Endothelial cell of umbilical vein (primary cell): Measurements from ENCODE around the gene GPR183. TPM values are rescaled to one million over a fixed set of nuclear protein-coding genes. Genes with fewer than 3 reads are reported as not detected.
A peak's percentile ranks its signal among the peaks of the same experiment; 100 is the strongest.
"Not testable (repeated sequence)": the region's sequence is repeated elsewhere in the genome, so short reads cannot be mapped to it uniquely, and the experiment has no call there.

Experiments used
- BruUV-seq: library from RNA; stranded (reverse); fragments of 400-500 nt; replicated peaks from 2 replicates; lab custom pipeline; 2021; lab: Mats Ljungman, UMichigan
- CTCF ChIA-PET: fragments of 300-600, 350-600 bp; sonication (Branson Sonifier 250); formaldehyde crosslinking; loops from one replicate; lab custom pipeline; 2021; ENCODE audit warnings: antibody characterized with exemption, inconsistent platforms; lab: Charles Lee
- POLR2A ChIA-PET: fragments of 300-600, 350-600 bp; sonication (Branson Sonifier 250); formaldehyde crosslinking; loops from one replicate; lab custom pipeline; 2021; ENCODE audit warnings: antibody characterized with exemption, inconsistent platforms; lab: Charles Lee
- DNase-seq: peaks from one replicate; pipeline ENCODE4 v3.0.0-alpha.2; 2011; ENCODE audit warnings: low read depth, low spot score
- FAIRE-seq: peaks from 2 replicates; lab custom pipeline; 2011; peaks lifted over from hg19 to GRCh38; lab: Jason Lieb, UNC
- H2AFZ ChIP-seq: 2 replicates; pipeline ENCODE4 v1.6.0; 2012; ENCODE audit warnings: low read depth, low read length, control low read depth, inconsistent platforms
- H3K27ac ChIP-seq: 2 replicates; pipeline ENCODE4 v1.5.1; 2011; ENCODE audit warnings: low read depth, mild to moderate bottlenecking, control low read depth, low read length, moderate library complexity; ENCODE audit not compliant: insufficient read depth
- H3K27me3 ChIP-seq, 2 experiments: 2 replicates each; pipeline versions ENCODE4 v1.6.0 to v1.6.1; 2011; ENCODE audit warnings: low read length in 2 of 2, mixed read lengths in 1 of 2; ENCODE audit not compliant: control insufficient read depth in 2 of 2, insufficient read depth in 2 of 2
- H3K36me3 ChIP-seq, 2 experiments: 2 replicates in 1 of 2; 3 replicates in 1 of 2; pipeline ENCODE4 v1.5.1; 2011; ENCODE audit warnings: low read length in 2 of 2, mild to moderate bottlenecking in 1 of 2, moderate library complexity in 1 of 2; ENCODE audit not compliant: control insufficient read depth in 2 of 2, insufficient read depth in 2 of 2; ENCODE audit errors: extremely low read depth in 1 of 2
- H3K4me1 ChIP-seq: 3 replicates; pipeline ENCODE4 v1.5.1; 2011; ENCODE audit warnings: mild to moderate bottlenecking, low read length; ENCODE audit not compliant: control insufficient read depth, insufficient read depth; ENCODE audit errors: extremely low read depth
- H3K4me2 ChIP-seq: 2 replicates; pipeline ENCODE4 v1.6.1; 2011; ENCODE audit warnings: low read length, control low read depth, mixed read lengths; ENCODE audit not compliant: insufficient read depth
- H3K4me3 ChIP-seq, 3 experiments: fragments of 200-600 bp in 1 of 3; sonication (generic), shearing (Covaris generic) in 1 of 3; replicated peaks in 1 of 3; 2 replicates each; pipeline ENCODE4 v1.5.1; 2011 to 2016; ENCODE audit warnings: control low read depth in 3 of 3, low read length in 3 of 3, mild to moderate bottlenecking in 2 of 3, inconsistent platforms in 1 of 3, low read depth in 1 of 3, moderate library complexity in 1 of 3; ENCODE audit not compliant: insufficient read depth in 1 of 3
- H3K79me2 ChIP-seq: 2 replicates; pipeline ENCODE4 v1.6.0; 2012; ENCODE audit warnings: low read length, inconsistent platforms; ENCODE audit not compliant: control insufficient read depth, insufficient read depth
- H3K9ac ChIP-seq: replicated peaks from 2 replicates; pipeline ENCODE3; 2011; ENCODE audit warnings: low read length, control low read depth; ENCODE audit not compliant: insufficient read depth; ENCODE audit errors: extremely low read depth
- H3K9me1 ChIP-seq: replicated peaks from 3 replicates; pipeline ENCODE4 v1.6.0; 2011; ENCODE audit warnings: mild to moderate bottlenecking, low read length; ENCODE audit not compliant: control insufficient read depth, insufficient read depth; ENCODE audit errors: extremely low read depth
- H3K9me3 ChIP-seq: replicated peaks from 2 replicates; pipeline ENCODE4 v1.5.1; 2012; ENCODE audit warnings: low read length, inconsistent platforms; ENCODE audit not compliant: control insufficient read depth, insufficient read depth
- H4K20me1 ChIP-seq: replicated peaks from 2 replicates; pipeline ENCODE3; 2011; ENCODE audit warnings: mild to moderate bottlenecking, low read length; ENCODE audit not compliant: control insufficient read depth, insufficient read depth; ENCODE audit errors: extremely low read depth
- FOS ChIP-seq: IDR thresholded peaks from 2 replicates; pipeline ENCODE4 v1.6.1; 2011; ENCODE audit warnings: mild to moderate bottlenecking, low read length, moderate library complexity, borderline replicate concordance; ENCODE audit not compliant: insufficient read depth
- JUN ChIP-seq: IDR thresholded peaks from 2 replicates; pipeline ENCODE4 v1.6.1; 2011; ENCODE audit warnings: borderline replicate concordance, low read depth; ENCODE audit not compliant: insufficient read length, insufficient read depth
- MYC ChIP-seq: IDR thresholded peaks from one replicate; pipeline ENCODE4 v1.6.1; 2011; ENCODE audit warnings: mild to moderate bottlenecking, low read depth, low read length
- POLR2A ChIP-seq: IDR thresholded peaks from 2 replicates; pipeline ENCODE4 v1.6.1; 2012; ENCODE audit warnings: low read depth, mild to moderate bottlenecking, control low read depth, low read length
- POLR2AphosphoS5 ChIP-seq: IDR thresholded peaks from 2 replicates; pipeline ENCODE4 v1.6.1; 2012; ENCODE audit warnings: low read depth, mild to moderate bottlenecking, control low read depth, low read length, moderate library complexity; ENCODE audit not compliant: insufficient read depth
- dilution Hi-C: fragments of 300-500 bp; cut with MboI; formaldehyde crosslinking; loops from one replicate; pipeline ENCODE4 v1.15.0; 2019; ENCODE audit warnings: low sequenced_read_pairs; ENCODE audit not compliant: extremely low pct_ligation_motif_present
- intact Hi-C: fragments of 100-400 bp; cut with micrococcal nuclease; formaldehyde crosslinking; loops from one replicate; pipeline ENCODE4 v1.10.0; 2022
- microRNA counts: library from miRNA; unstranded; fragments of <30 nt; microRNA quantifications from one replicate; lab custom pipeline; 2016
- microRNA-seq: library from miRNA; unstranded; fragments of <30 nt; microRNA quantifications from one replicate; pipeline ENCODE4 v1.2.0, GENCODE V29; 2021; ENCODE audit warnings: borderline number of aligned reads, borderline replicate concordance
- polyA plus RNA-seq, 4 experiments: library from polyadenylated mRNA; depleted of rRNA in 3 of 4; stranded (reverse) in 3 of 4; unstranded in 1 of 4; fragments of >200 nt; gene quantifications; 2 replicates each; pipeline versions ENCODE4 v1.2.1 to v1.2.3, GENCODE V29; 2011 to 2012; ENCODE audit warnings: missing spikeins in 1 of 4
- small RNA-seq: library from RNA; depleted of rRNA; stranded (forward); fragments of <200 nt; gene quantifications from one replicate; pipeline ENCODE3, GENCODE V24; 2012; ENCODE audit warnings: low replicate concordance, low read depth; ENCODE audit not compliant: insufficient read depth, insufficient read length
- total RNA-seq: library from RNA; stranded (reverse); gene quantifications from 2 replicates; pipeline ENCODE4 v1.2.3, GENCODE V29; 2021
- TF ChIP-seq, protein P1 (sequence below): IDR thresholded peaks from 2 replicates; pipeline ENCODE4 v1.6.1; 2011; ENCODE audit not compliant: insufficient read depth, insufficient read length
- TF ChIP-seq, protein P2 (sequence below), 2 donors: IDR thresholded peaks; 1 replicate in 1 of 2; 2 replicates in 1 of 2; pipeline ENCODE4 v1.5.1; 2011; ENCODE audit warnings: low read length in 2 of 2, mild to moderate bottlenecking in 2 of 2, moderate library complexity in 2 of 2, control low read depth in 1 of 2, inconsistent platforms in 1 of 2, low read depth in 1 of 2; ENCODE audit not compliant: insufficient read depth in 1 of 2; ENCODE audit errors: extremely low read depth in 1 of 2

Gene GPR183
- total and polyA plus RNA-seq, 2 donors (not counting 3 experiments of a cell fraction or from before 2014, with no cell fraction given) = 0.23 TPM; not detected in 1

DNA sequence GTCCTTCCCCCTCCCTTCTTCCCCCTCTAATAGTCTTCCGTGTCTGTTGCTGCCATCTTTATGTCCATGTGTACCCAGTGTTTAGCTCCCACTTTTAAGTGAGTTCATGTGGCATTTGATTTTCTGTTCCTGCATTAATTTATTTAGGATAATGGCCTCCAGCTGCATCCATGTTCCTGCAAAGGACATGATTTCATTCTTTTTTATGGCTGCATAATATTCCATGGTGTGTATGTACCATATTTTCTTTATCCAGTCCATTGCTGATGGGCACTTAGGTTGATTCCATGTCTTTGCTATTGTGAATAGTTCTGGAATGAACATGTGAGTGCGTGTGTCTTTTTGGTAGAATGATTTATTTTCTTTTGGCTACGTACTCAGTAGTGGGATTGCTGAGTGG, 58.0 kb downstream of the GPR183 start:
- H3K9ac ChIP-seq, POLR2A ChIA-PET, DNase-seq, H3K79me2 ChIP-seq, H3K4me1 ChIP-seq, H3K4me2 ChIP-seq, BruUV-seq, CTCF ChIA-PET, intact Hi-C loops, H3K36me3 ChIP-seq, H3K9me1 ChIP-seq, H3K27me3 ChIP-seq, dilution Hi-C loops, H2AFZ ChIP-seq, H3K27ac ChIP-seq, H3K4me3 ChIP-seq, FAIRE-seq, H3K9me3 ChIP-seq, H4K20me1 ChIP-seq: not testable (repeated sequence)

DNA sequence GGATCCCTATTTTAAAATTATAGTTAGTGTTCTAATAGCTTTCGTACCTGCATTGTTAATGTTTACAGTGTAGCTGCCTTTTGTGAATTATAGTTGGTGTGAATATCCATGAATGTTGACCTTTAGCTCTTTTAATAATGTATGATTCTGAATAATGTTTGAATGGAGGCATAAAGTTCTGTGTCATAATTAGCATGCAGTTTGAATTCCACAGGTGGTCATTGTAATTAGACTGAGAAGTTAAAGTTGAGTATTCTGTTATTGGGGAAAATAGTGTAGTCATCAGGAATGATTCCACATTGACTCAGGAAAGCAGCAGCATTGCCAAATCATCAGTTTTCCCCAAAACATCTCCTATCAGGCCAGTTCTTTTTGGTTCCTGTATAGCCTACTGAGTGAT, 61.1 kb downstream of the GPR183 start:
- no peaks in the 10 kb centered on the region for H3K9me3 ChIP-seq
- BruUV-seq = no TSS peak
- no peak overlapping the region for H3K27ac ChIP-seq

More for the DNA sequence above, 61.1 kb downstream of the GPR183 start:
- no peaks in the 10 kb centered on the region for H3K4me1 ChIP-seq
- no peaks in the 10 kb centered on the region for H3K9me1 ChIP-seq
- H3K4me3 ChIP-seq = no peak overlapping the region
- intact Hi-C loops (no loop called here), dilution Hi-C loops (no loop called here)
- H3K9ac ChIP-seq = no peak overlapping the region
- no peak for DNase-seq
- TF ChIP-seq FOS (no peak), JUN (no peak), MYC (no peak), POLR2AphosphoS5 (no peak), POLR2A (no peak)
- TF ChIP-seq, protein P1, sequence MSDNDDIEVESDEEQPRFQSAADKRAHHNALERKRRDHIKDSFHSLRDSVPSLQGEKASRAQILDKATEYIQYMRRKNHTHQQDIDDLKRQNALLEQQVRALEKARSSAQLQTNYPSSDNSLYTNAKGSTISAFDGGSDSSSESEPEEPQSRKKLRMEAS = no peak
- TF ChIP-seq, protein P2, sequence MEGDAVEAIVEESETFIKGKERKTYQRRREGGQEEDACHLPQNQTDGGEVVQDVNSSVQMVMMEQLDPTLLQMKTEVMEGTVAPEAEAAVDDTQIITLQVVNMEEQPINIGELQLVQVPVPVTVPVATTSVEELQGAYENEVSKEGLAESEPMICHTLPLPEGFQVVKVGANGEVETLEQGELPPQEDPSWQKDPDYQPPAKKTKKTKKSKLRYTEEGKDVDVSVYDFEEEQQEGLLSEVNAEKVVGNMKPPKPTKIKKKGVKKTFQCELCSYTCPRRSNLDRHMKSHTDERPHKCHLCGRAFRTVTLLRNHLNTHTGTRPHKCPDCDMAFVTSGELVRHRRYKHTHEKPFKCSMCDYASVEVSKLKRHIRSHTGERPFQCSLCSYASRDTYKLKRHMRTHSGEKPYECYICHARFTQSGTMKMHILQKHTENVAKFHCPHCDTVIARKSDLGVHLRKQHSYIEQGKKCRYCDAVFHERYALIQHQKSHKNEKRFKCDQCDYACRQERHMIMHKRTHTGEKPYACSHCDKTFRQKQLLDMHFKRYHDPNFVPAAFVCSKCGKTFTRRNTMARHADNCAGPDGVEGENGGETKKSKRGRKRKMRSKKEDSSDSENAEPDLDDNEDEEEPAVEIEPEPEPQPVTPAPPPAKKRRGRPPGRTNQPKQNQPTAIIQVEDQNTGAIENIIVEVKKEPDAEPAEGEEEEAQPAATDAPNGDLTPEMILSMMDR (IDR thresholded peaks at IDR 0.05; ENCODE audit: extremely low read depth in 1 of 2, insufficient read depth in 1 of 2, low read depth in 1 of 2, low read length in 2 of 2) = no peak
- no peak for FAIRE-seq
- H2AFZ ChIP-seq = no peak overlapping the region
- ChIA-PET POLR2A (no interaction called here), CTCF (interaction anchor here (1.5 kb wide), 1 partner anchor 11 kb away, joined by 3 read pairs; no protein-coding TSS in a partner anchor)
- H4K20me1 ChIP-seq = no peaks in the 10 kb centered on the region
- no peak overlapping the region for H3K4me2 ChIP-seq
- no peaks in the 10 kb centered on the region for H3K27me3 ChIP-seq
- H3K36me3 ChIP-seq = no peaks in the 10 kb centered on the region
- H3K79me2 ChIP-seq = no peaks in the 10 kb centered on the region

MicroRNA genes within 50 kb of the gene (microRNA counts, 767-probe panel; counts per million panel counts)
- 723 counts per million, percentile 96 among the panel's probes with 10 or more counts for microRNA hsa-miR-623 (lab: Ali Mortazavi, UCI)

Small RNAs within 50 kb of the gene (microRNA-seq; reads per million reads assigned to microRNA genes)
- gene MIR623 = not detected

Small RNAs within 50 kb of the gene (small RNA-seq; reads per million reads assigned to genes)
- not detected for gene MIR623

Other genes starting within 250 kb of the GPR183 start
- gene UBAC2, start 106.5 kb downstream of the GPR183 start, total RNA-seq = 45.2 and 45.7 TPM in 2 replicates
- gene UBAC2, start 106.5 kb downstream of the GPR183 start, polyA plus RNA-seq = 47.2 and 54.4 TPM in 2 replicates
- not detected in 2 replicates for gene GPR18, start 49.0 kb downstream of the GPR183 start, total RNA-seq
- not detected in 2 replicates for gene GPR18, start 49.0 kb downstream of the GPR183 start, polyA plus RNA-seq
- 85.9 and 90.0 TPM in 2 replicates for gene TM9SF2, start 194.1 kb upstream of the GPR183 start, total RNA-seq
- 63.2 and 76.0 TPM in 2 replicates for gene TM9SF2, start 194.1 kb upstream of the GPR183 start, polyA plus RNA-seq